GM04503 (cell line): Measurements from ENCODE around the gene RTN4.
"Not testable (repeated sequence)": the region's sequence is repeated elsewhere in the genome, so short reads cannot be mapped to it uniquely, and the experiment has no call there.

ENCODE experiments used
- DNase-seq: peaks from one replicate; pipeline ENCODE4 v3.0.0-alpha.2; 2012; ENCODE audit warnings: low read depth

The RTN4 gene

DNA sequence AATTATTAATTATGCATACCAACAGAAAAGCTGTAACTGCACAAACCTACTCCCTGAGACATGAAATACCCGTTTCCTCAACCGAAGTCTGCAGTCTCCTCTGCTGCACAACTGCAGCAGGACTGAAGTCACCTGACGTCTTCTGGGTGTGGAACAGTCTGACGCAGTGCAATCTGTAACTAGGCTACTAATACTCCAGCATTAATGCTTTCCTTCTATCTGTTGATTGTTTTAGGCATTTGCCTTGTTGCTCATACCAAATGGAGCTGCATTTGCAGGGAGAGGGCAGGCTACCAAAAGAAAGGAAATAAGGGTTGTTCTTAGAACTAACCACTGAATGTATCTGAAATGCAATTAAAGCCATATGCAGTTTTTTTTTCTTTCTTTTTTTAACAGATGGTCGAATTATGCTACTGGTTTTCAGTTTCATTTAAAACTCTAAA is 40.1 kb downstream of the RTN4 start:
- peak; percentile 22 for DNase-seq

DNA sequence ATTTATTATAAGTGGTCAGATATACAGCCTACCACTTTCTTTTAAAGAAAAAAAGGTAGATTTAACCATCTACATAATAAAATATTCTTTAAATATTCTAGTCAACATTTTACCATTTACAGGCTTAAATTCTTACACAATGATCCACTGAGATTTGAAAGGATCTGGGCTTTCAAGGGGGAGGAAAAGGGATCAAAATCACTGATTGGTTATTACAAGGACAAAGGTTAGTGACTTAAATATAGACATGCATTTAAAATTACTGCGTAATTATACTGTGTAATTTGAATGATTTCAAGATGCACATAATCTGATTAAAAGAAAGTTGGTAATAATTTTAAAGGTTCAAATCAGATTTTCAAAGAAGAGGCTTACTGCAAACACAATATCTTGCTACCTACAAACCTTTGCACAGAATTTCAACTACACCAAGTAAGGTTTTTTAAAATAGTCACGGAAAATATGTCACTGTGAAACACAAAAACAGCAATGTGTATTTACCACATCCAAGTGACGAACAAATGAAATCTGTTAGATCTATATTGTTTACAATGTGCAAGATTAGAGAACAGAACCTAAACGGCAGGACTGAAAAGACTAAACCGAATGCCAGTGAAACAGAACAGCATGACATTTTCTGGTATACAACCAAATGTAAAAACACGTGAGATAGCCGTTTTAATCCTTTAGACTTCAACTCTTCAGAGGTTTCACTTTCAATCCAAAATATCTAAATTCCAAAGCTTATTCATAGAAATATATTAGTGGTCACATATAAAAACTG is 40.8 kb downstream of the RTN4 start:
- no peak for DNase-seq

DNA sequence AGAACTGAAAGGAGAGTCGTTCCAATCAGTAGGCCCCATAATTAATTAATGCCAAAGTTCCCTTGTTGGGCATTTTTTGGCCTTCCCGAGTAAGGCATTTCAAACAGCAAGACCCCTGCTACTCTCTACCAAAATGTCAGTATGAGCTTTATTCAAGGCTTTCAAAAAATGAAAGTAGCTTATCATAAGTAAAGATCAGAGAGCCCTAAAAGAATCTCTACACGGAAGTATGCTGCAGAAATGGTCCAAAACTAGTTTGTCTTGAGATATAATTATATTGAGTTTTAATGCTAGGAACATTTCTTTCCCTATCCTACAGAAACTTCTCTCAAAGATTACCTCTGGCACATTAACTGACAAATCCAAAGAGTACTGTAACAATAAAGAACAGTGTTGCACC is 43.9 kb downstream of the RTN4 start:
- DNase-seq = no peak

DNA sequence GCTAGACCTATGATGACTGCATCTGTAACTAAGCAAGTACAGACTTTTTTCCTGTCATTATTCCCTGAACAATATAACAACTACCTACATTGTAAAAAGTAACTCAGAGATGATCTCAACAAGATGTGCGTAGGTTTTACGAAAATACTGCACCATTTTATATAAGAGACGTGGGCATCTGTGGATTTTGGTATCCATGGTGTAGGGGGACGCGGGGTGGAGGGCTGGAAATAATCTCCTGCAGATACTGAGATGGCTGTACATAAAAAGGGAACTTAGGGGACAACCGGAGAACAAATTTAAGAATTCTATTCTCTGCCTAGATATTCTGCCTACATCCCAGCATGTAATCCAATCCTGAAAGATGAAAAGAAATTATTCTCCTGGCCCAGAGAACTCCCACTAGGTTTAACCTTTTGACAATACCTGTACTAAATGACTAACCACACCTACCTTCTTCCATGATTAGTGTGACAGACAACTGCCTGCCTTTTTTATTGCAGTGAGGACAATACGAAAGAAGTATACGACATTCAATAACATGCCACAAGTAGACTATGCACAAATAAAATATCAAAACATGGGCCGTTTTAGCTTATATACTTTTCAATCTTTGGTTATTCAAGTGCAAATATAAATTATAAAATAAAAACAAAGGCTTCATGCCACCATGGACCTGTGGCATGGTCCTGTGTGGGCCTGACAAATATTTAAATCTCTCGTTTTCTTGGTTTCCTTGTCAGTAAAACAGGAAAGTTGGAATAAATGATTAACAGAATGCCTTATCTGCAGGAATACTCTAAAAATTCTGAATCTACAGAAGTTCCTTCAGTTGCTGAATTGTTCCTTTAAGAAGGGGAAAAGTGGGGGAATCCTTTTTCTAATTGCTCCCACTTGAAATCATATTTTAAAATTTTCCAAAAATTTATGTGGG is 46.3 kb downstream of the RTN4 start:
- no peak for DNase-seq

DNA sequence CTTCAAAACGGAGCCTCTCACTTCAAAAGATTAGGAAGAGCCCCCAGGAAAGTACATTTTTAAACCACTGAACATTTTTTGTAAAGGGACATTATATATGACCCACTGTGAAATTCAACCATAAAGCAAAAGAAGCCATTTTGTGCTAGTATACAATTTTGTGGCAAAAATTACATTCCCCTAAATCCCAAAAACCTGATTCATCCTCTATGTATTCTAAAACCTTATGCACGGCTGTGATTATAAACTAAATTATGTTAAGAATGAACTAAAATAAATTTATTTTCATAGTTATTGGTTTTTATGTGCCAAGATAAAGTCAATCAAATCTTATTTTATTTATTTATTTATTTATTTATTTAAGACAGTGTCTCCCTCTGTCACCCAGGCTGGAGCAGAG is 48.5 kb downstream of the RTN4 start:
- DNase-seq = no peak

DNA sequence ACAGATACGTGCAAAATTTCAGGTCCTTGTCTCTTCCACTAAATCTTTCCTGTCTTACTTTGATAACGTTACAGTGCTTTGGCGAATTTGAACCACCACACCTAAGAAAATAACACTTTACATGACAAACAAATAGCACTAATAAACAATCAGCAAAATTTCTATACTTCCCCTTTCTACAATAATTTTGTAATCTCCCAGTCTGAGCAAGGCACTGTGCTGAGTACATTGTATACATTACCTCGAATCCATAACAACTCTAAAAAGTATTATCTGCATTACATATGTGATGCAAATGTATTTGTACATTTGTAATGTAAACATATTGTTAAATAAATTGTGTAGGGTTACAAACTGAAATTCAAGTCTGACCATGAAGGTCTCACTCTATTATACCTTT is 49.9 kb downstream of the RTN4 start:
- no peak for DNase-seq

DNA sequence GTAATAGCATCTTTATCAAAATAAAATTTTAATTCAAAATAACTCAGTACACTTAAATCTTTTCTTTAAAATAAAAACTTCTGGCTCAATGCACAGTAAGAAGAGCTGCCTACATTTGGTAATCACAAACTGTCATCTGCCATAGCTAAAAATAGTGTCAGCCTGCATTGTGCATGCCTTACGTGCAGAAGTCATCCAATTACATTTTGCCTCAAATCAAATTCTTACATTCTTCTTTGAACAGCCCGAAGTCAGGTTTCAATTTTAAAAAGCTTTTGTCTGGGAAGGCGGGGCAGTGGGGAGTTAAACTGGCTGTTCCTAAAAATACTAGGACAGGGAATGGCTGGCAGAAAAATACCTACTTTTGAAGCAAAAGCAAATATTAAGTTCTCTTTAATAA is 51.1 kb downstream of the RTN4 start:
- DNase-seq = peak; percentile 42

DNA sequence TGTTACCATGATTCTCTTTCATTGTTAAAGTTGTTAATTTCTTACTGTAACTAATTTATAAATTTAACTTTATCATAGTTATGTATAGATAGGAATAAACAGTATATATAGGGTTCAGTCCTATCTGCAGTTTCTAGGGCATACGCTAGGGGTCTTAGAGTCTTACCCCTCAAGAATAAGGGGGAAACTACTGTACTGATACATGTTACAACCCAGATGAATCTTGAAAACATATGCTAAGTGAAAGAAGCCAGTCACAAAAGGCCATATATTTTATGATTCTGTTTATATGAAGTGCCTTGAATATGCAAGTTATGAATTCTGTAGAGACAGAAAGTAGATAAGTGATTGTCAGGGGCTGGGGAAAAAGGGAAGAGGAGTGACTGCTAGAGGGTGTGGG is 52.4 kb downstream of the RTN4 start:
- no peak for DNase-seq

DNA sequence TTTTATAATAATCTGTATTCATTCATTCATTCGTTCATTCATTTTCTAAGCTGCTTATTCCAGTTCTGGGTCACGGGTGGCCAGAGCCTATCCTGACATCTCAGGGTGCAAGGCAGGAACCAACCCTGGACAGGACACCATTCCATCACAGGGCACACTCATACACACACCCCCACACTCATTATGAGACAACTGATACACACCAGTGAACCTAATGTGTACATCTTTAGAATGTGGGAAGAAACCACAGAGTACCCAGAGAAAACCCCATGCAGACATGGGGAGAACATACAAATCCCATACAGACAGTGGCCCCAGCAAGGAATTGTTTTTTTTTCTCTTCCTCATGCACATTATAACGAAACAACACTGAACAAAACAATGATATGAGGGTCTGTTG is 54.7 kb downstream of the RTN4 start:
- DNase-seq = no peak

DNA sequence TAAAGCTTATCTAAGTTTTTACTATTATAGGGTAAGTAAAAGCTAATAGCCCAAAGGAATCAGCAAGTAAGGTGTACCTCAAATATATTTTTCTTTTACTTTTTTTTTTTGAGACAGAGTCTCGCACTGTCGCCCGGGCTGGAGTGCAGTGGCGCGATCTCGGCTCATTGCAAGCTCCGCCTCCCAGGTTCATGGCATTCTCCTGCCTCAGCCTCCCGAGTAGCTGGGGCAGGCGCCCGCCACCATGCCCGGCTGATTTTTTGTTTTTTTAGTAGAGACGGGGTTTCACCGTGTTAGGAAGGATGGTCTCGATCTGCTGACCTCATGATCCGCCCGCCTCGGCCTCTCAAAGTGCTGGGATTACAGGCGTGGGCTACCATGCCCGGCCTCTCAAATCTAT is 59.6 kb downstream of the RTN4 start:
- DNase-seq = not testable (repeated sequence)

DNA sequence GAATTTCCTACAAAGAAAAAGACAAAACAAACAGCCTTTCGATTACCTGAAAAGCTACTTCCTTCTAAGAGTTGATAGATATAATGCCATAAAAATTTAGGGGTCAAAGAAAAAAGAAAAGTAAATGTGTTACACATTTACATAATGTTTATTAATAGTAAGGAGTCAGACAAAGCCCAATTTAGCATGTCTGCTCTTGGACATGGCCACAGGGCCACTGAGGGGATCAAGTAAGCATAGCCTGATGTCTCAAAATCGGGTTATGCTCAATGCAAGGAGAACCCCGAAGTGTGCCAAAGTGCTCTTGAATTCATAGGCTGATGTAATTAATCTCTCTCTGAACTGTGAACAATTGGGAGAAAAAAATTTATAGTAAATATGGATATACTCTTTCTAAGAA is 61.6 kb downstream of the RTN4 start:
- no peak for DNase-seq

DNA sequence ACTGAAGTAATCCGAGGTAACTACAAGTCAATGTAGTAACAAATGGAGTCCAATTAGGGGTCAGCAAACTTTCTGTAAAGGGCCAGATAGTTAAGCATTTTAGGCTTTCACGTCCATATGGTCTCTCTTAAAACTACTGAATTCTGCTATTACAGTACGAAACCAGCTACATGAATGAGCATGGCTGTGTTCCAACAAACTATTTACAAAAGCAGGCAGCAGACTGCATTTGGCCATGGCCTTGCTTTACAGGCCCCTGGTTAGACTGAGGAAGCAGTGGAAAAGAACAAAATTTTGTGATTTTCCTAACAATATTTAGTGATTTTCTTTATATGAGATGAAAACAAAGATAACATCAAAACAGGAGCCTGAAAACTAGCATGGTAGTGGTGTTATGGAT is 64.0 kb downstream of the RTN4 start:
- no peak for DNase-seq

DNA sequence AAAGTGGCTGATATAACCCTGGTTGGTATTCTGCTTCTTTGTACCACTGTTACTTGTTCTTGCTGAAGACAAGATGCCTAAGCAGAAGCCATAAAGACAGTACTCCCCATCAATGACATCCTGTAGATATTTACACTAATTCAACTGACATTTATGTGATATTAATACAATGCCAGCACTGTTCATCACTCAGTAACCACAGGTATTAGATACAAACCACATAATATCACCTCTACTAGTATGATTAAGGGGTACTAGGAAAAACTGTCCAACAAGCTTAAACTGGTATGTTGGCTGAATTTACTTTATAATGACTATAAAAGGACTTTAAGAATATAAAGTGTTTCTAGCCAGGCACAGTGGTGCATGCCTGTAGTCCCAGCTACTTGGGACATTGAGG is 65.8 kb downstream of the RTN4 start:
- DNase-seq = no peak

DNA sequence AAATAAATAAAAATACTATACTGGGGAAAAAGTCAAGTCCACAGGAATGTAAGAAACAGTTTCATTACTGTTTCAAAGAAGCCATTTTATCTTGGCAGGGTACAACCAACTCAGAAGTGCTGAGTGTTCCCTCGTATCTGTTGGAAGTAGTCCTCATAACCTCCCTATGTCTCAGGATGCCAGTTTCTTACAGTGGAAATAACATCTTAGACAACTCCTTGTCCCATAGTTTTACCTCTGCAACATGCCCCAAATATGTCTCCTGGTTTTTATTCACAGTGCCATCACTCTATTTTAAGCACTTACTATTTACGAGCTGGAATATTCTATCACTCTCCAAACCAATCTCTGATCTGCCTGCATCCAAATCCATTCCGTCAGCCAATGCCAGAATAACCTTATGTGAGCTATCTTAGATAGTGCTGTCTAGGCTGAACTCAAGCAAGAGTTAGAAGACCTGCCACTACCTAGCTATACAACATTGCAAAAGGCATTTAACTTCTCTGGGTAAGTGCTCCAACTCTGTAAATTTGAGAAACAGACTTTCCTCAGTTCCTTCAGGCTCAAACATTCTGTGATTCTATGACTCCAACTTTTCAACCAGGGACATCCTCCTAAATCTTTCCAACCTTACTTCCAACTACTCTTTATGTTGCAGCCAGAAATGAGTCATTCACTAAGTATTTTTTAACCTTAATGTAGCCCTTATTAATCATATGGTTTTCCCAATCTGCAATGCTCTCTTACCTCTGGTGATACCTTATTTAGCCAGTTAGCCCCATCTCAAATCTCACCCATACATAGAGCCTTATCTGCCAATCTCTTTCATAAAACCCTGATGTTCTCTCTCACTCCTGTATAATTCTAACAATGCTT is 66.7 kb downstream of the RTN4 start:
- no peak for DNase-seq

DNA sequence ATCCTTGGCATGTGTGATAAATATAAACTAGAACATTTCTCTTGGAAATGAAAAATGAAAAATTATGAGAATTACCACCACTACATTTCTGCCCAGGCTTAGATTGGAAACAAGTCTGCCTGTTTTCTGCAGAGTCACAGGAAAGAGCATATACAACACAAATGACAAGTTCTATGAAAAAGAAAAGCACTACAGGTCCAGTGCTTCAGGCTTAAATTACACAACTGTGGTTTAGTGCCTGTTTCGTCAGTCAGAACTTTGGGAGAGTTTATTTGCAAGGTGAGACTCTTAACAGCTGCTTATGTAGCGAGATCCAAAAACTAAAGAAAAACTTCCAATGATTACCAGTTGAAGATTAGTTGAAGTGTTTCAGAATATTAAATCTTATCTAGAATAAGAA is 68.9 kb downstream of the RTN4 start:
- DNase-seq = no peak

DNA sequence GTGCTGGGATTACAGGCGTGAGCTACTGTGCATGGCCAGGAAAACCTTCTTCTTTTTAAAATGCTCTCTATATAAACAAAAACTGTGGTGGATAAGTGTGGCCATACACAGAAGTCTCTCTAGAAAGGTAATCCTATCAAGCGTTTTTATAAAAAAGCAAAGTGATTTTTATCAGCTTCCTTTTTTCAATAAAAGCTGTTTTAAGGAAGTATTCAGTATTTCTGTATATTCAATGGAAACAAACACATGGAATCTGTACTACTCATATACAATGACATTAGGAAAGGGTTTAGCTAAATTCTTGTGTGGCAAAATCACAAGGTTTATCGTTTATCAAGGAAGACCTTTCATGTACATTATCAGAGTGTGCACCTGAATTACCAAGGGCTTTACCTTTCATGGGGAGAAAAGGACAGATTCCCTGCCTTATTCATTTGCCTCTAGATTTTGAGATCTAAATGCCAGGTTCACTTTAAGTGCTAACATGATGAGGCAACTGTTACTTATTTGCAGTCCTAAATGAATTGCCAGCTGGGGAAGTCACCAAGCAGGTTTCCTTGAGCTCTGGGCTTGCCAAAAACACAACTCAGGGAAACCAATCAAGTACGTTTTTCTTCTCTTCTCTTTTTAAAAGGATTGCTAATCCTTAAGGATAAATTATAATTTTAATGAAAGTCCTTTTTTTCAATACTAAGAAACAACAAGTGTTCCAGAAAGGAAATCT is 70.8 kb downstream of the RTN4 start:
- DNase-seq = no peak

DNA sequence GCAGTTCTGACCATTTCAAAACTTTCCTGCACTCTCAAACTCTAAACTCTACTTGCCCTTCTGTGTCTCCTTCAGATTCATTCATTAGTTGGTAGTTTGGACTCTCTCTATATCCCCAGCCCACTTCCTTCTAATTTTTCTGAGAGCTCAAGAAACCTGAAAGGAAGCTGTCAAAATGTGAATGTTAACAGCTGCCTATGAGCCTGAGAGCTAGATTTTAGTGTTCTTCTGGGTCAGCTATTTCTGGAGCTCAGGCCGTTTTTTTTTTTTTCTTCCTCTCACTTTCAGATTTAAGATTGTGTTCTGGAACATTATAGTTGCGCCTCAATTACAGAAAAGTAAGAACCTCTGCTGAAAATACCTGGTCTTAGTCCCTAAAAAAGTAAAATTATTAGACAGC is 73.1 kb downstream of the RTN4 start:
- no peak for DNase-seq

DNA sequence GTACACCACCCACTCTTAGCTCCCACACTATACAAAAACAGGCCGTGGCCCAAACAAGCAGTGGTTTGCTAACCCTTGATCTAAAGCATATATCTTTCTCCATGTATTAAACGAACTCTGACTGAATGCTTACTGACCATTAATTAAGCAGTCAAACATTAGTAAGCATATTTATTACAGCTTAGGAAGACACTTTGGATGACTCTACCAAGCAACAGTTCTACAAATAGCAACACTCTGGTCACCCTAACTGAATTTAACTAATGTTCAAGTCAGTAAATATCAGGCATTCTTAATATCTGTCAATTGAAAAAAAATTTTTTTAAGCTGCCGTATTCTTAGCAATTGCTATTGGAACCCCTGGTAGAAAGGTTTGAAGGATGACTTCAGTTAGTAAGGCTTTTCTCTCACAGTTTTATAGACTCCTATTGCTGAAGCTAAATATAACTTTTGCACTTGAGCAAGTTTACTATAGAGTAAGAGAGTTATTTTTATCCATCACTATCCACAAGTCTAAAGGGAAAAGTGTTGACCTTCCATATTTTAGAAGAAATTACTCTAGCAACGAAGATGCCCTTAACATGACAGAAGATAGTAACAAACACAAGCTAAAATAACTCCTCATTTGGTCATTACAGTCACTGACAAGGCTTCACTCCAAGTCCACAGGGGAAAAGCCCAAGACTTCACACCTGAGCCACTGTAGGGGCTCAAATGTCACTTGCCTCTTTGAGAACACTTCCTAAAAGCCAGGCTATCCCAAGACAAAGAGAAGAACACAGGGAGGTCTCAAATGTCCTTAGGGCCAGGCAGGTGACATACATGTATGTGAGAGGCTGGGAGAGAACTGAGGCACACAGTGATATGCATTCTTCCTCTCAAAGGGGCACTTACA is 74.4 kb downstream of the RTN4 start:
- DNase-seq = no peak

DNA sequence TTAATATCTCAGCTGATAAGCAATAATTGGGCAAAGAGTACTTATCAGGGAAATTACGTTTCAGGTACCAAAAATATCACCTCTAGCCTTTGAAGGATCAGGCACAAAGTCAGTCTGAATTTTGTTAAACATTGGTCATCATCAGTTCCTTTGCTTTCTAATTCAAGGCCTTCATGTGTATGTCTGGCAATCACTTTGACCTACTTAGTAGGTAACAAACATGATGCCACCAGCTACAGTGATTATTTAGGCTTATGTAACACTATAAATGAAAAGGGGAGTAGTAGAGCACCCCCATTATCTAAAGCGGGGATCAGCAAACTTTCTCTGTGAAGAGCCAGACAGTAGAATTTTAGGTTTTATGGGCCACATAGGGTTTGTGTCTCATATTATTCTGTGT is 75.1 kb downstream of the RTN4 start:
- no peak for DNase-seq

DNA sequence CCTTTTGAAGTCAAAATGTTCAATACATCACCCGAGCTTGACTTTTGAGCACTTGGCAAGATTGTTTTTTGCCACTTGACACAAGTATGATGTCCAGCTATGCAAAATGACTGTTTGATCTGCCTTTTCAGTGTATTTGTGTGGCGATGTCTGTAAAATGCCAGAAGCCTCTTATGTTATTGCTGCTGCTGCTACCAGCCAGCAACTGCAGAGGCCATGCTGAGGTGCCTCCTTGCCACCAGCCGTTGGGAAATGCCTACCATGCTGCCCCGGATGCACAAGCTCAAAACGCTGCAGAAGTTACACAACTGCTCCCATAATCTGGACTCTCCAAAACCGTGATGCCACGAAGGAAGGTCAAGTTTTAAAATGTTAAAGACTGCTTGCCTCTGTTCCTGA is 80.3 kb downstream of the RTN4 start:
- DNase-seq = no peak
